ENCODE measurements around the gene CACNA2D4.

CACNA2D4 gene

DNA sequence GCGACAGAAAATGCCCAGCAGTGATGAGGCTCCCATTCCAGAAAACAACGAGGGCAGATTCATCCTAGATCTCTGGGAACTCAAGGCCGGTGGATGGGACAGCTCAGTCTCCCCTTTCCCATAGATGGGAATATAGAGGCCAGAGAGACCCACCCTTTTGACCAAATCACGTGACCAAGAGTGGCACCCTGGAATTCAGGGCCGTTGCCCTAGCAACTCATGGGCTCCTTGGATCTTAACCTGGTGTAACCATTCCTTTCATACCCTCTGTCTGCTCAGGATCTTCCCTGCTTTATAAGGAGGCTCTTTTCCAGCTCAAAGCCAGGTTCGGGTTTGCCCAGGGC is 106.5 kb downstream of the CACNA2D4 start:
- DNase-seq = no peak

DNA sequence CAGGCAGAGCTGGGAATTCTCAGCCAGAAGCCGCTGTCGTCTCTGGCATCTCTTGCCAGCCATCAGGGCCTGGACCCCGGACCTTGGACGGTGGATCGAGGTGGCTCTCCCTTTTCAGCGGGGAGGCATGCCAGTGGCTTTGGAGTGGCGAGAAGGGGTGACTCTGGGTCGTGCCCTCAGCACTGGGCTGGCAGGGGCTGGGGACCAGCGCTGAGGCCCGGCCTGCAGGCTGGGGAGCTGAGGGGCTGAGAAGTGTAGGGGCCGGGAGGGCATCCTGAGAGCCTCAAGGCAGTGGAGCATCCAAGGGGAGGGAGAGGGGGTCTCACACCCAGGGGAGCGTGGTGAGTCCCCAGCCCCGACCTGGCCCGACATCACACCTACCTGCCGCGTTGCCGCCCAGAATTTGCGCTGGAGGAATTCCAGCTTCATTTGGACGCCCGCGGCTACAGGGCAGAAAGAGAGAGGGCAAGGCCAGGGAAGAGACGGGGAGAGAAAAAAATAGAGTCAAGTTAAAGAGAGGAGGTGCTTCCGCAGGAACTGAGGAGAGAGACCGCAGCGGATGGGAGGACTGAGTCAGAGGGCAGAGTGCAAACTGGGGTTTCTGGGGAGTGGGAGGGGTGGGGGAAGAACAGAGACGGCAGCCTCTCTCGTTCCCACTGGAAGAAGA is 107.0 kb downstream of the CACNA2D4 start:
- no peak for DNase-seq

DNA sequence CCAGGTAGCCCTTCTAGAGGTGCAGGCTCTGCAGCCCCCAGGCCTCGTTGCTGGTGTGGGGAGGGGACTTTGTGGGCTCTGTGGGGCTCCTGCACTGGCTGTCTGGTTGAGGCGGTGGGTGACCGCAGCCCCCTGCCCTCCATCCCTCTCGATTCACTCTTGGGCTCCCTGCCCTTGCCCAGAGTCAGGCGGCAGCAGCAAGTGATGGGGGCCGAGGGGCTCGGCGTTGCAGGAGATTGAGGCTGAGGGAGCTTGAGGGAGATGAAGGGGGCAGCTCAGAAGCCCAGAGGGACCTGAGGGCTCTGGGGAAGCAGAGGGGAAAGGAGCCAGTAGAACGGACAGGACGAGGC is 107.5 kb downstream of the CACNA2D4 start:
- no peak for DNase-seq

DNA sequence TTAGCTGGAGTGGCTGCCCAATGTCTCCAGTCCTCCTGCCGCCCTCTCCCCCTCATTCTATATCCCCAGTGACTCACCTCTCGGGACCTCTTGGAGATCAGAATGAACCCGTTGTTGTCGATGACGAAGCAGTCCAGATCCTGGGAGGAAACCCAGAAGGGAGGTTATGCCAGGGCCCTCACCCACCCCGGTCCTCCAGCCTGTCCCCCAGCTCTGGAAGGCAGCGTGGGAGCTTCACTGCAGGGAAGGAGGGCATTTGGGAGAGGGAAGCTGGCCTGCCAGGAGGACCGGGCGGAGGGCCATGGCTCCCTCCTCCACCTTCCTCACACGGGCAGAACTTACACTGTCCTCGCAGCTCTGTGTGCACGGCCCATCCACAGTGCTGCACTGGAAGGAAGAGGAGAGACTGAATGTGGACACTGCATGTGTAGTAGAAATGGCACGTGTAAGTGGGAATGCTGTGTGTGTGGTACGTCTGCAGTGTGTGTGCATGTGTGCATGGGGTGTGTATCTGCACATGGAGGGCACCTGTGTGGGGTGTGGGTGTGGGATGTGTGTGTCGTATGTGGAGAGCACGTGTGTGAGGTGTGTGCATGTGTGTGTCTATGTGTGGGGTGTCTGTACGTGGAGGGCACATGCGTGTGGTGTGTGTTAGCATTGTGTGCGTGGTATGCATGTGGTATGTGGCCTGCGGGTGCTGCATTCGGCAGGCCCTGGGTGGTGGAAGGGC is 108.1 kb downstream of the CACNA2D4 start:
- no peak for DNase-seq

DNA sequence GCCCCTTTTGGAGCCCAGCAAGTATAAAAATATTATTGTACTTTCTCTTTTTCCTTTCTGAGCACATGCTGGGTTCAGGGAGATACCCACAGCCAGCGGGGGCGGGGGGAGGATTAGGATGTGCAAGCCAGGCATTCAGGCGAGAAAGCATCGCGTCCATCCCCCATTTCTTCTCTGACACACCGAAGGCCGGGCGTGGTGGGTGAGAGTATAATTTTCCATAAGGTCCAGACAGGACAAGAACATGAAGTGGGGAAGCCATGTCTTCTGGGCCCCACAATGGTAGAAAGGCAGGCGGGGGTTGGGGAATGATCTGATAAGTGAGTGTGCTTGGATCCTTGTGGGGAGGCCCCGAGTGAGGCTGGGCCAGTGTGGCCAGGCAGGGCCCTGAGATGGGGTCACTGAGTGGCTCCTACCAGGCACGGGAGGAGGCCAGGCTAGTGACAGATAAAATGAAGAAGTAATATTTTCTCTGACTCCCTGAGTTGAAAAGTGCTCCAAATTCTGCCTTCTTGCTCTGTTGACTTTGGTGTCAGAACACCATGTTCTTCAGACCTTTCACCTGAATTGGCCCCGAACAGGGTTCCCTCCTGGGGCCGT is 108.8 kb downstream of the CACNA2D4 start:
- DNase-seq = no peak

DNA sequence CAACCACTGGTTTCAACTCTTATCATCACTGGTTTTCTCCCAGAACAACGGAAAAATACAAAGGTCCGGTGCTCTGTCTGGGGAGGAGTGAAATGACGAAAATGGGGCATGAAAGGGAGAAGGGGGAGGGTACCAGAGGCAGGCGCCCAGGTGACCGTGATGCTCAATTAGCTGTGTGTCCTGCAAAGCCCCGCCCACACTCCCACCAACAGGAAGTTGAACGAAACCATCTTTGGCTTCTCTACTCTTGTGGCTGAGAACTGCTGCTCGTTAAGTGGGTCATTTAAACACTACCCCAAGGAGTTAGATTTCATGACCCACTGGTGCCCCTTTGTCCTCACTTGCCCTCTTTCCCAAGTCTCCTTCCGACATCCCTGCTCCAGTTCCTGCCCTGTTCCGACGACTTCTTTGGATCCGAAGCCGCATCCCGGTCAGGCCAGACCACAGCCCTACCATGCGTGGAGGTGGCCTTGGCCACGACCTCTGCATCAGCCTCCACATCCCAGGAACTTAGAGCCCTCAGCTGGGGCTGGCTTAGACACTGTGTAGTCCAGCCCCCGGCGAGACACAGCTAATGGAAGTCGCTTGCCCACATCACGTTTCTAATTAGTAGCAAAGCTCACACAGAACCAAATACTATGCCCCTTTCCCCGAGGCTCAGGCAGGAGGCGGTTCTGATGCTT is 109.5 kb downstream of the CACNA2D4 start:
- DNase-seq = no peak

DNA sequence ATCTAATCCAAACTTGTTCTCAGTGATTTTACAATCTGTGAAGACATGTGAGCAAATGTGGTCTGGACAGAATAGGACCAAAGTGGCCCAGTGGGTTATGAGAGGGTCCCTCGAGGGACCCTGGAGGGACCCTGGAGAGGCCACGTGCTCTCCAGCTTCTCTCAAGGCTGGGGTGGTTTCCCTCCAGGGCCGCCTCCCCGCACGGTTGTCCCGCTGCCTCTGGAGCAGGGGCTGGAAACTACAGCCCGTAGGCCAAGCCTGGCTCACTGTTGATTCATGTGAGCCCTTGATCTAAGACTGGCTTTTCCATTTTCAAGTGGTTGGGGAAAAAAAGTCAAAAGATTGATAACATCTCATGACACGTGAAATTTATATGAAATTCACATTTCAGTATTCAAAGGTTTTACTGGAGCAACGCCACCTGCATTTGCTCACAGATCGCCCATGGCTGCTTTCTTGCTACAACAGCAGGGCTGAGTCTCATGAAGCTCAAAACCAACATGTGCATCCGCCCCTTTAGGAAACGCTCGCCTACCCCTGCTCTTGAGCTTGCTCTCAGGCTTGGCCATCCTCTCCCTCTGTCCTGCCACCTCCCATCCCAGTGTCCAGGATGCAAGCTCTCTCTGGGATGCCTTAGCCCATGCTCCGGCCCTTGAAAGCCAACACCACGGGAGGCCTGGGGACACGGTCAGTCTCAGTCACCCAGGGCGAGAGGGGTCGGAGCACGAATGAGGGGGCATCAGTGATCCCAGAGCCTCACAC is 110.2 kb downstream of the CACNA2D4 start:
- DNase-seq = no peak

DNA sequence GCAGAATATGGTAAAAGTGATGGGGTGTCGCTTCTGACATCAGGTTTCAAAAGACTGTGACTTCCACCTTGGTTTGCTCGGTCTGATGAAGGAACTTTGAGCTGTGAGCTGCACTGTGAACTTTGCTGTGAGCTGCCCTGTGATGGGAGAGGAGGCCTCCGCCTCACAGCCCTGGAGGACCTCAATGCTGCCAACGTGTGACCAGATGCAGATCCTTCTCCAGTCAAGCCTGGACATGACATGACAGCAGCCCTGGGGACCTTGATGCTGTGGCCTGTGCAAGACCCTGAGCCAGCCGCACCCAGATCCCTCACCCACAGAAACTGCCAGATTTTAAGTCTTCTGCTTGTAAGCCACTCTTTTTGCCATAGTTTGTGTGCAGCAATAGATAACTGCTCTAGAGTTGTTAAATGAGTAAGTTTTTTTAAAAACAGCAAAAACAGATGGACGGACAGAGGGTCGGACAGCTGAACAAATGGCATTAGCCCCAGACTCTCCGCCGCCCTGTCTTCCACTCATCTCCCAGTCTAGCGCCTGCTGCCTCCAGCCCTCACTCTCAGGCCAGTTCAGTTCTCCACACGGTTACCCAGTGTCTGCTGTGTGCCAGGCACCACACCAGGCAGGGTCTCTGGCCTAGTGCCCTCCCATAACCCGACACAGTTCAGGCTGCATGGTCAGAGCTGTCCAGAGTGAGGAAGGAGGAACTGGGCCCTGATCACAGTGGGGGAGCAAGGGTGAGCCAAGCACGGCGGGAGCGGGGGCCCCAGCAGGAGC is 111.2 kb downstream of the CACNA2D4 start:
- no peak for DNase-seq

DNA sequence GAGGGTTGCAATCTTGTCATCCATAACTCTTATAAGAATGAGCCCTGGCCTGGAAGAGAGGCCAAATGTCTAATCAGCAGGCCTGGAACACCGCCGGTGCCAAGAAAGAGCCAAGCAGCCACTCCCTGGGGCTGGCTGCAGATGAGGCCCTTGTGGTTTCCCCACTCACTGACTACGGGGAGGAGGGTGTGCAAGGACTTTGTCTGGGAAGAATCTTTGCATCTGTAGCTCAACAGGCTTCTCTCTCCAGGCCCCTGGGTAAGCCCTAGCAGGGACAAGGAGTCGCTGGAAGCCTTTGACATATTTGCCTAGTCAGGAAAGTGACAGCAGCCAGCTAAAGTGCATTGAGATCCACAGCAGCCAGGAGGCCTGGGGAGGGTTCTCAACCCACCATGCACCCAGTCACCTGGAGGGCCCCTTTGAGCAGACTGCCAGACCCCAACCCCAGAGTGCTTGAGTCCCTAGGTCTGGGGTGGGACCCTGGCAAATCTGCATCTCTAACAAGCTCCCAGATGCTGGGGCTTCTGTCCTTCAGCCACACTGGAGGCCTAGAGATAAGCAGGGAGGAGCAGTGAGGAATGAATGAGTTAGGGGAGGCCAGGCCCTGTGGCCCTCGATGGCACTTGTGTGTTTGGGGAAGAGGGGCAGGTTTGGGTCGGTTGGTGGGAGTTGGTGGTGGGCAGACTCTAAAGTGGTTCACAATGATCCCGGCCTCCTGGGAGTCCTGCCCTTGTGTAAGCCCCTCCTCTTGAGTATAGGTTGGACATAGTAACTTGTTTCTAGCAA is 112.0 kb downstream of the CACNA2D4 start:
- DNase-seq = no peak

DNA sequence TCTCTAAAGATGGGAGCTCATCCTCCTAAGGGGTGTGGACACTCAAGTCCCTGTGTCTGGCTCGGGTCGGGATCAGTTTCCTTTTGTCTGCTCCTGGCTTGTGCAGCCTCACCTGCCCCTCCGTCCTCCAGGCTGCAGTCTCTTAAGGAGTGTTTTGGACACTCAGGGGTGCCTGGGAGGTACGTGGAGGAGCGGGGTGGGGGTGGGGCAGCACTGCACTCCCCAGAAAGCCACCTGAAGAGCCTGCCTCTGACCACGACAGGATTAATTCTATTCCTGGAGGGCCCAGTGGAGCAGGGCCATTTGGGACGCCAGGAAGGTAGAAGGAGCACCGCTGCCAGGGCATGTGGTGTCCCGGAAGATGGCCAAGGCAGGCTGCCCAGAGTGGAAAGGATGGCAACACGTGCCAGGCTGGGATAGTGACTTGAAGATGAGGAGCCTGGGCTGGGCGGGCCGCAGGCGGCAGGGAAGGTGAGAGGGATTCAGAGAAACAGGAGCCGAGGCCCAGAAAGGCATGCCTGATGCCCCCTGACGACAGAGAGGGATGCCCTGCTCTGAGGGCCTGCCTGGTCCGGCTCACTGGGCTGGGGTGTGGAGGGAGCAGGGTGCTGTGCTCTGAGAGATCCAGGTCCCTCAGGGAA is 112.9 kb downstream of the CACNA2D4 start:
- no peak for DNase-seq

DNA sequence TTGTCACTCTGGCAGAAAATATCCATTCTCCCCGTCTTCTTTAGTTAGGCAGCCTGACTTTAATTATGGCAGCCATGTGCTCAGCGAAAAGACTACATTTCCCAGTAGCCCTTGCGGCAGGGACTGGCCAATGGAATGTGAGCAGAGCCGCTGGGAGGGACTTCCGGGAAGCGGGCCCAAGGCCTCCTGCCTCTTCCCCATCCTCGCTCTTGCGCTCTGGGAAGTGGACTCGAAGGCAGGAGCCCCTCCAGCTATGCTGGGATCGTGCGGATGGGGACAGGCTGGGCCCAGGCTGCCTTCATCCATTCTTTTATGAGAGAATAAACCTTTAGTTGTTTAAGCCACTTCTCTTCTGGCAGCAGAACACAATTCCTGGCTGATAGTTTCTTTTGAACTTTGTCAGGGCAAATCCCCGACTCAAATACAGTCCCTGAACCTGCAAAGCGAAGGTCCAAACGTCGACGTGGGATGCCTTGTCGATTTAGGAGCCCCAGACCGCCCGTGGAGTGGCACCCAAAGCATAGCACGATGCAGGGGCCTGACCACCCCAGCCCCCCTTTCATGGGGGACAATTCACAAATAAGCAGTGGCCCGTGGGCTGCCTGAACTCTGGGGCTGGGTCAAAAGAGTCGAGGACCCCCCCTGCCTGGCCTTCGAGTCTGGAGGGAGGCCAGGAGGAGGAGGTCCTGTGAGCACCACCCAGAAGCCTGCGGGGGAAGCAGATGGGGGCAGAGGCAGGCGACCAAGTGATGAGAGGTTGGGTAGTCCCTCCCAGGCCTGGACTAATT is 113.7 kb downstream of the CACNA2D4 start:
- peak; percentile 81 for DNase-seq

DNA sequence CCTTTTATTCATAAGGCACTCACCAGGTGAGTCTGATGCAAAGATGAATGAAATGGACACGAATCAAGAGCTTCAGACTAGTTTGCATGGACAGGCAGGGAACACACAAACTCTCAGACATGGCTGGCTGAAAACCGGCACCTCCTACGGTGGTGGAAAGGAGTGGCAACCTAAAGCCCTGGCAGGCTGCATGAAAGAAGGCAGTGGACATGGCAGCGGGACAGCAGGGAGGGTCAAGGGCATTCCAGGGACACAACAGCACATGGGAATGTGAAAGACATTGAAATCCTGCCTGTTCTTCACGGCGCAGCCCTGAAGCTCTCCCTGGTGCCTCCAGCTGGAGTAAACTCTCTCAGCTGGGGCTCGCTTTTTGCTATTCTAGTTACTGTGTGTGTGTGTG is 114.7 kb downstream of the CACNA2D4 start:
- DNase-seq = no peak

DNA sequence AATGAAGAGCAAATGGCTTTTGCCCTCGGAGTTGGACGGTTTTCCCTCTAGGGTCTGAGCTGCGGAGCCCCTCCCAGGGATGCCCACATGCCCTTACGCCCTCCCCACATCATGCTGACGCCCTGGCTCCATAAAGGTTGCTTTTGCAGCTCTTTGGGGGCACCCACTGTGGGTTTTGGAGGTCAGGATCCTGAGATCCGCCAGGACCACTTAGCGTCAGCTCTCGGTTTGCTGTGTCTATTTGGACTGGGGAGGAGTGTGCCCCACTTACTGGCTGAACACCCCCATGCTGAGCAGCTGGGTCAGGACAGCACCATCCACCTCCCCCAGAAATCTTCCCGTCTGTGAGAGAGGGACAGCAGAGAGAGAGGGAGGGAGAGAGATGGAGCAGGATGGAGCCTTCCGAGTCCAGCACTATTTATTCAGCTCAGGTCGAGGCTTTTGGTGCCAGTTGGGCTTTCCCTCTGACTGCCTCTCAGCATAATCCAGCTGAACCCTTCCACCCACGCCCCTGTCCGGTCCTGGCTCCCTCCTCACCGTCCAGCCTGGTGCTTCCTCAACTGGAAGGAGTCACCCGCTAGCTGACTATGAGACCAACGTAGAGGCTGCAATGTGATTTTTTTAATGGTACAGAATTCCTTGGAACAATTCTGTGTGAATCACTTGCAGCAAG is 117.0 kb downstream of the CACNA2D4 start:
- DNase-seq = no peak

DNA sequence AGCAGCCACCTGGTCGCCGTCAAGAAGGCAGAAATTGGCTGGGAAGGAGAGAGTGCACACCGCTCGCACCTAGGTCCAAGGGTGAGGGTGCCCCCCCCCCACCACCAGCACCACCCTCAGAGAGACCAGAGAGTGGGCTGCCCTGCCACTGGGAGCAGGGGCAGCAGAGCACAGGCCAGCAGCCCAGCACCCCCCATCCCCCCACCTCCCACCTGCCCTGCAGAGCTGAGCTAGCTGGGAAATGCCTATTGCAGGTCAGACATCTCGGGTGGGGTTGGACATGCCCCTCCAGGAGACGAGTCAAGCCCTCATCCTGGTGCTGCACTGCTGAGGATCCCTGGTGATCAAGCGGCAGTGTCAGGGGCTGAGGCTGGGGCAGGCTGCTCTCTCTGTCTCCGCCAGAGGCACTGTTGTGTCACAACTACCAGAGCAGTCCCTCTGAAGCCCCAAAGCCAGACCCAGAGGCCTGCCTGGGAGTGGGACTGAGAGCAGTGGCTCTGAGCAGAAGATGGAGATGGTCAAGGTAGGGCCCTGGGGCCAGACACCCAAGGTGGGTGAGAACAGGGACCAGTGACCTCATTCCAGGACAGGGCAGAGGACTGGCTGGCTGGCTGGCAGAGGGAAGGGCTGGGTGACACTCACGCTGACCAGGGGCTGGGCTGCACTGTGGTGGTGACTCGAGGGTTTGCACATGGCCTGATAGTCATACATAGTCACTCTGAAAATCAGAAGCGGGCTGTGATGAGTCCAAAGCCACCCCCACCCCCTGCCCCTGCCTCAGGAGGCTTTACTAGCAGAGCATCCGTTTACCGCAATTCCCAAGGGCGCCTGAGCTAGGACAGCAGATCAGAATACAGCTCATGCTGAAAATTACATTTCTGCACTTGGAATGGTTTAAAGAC is 117.8 kb downstream of the CACNA2D4 start:
- no peak for DNase-seq

DNA sequence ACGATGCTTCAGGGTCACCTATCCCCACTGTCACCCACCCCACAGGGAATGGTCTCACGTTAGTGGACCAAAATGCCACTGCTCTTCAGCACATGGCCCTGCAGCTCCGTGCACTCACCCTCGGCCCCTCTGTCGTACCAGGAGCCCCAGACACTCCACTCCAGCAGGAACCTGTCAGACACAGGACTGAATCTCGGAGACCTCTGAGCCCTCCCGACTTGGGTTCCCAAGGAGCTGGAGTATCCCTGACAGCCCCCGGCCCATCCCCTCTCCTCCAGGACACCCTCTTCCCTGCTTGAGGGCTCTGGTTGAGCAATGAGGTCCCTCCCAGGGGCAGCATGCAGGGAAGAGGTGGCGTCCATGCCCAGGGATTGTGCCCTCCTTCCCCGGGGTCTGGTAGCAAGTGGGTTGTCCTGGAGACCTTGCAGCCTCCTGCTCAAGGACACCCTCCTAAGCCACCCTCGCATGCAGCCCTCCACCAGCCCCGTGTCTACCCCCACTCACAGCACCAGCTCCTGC is 118.5 kb downstream of the CACNA2D4 start:
- DNase-seq = no peak

DNA sequence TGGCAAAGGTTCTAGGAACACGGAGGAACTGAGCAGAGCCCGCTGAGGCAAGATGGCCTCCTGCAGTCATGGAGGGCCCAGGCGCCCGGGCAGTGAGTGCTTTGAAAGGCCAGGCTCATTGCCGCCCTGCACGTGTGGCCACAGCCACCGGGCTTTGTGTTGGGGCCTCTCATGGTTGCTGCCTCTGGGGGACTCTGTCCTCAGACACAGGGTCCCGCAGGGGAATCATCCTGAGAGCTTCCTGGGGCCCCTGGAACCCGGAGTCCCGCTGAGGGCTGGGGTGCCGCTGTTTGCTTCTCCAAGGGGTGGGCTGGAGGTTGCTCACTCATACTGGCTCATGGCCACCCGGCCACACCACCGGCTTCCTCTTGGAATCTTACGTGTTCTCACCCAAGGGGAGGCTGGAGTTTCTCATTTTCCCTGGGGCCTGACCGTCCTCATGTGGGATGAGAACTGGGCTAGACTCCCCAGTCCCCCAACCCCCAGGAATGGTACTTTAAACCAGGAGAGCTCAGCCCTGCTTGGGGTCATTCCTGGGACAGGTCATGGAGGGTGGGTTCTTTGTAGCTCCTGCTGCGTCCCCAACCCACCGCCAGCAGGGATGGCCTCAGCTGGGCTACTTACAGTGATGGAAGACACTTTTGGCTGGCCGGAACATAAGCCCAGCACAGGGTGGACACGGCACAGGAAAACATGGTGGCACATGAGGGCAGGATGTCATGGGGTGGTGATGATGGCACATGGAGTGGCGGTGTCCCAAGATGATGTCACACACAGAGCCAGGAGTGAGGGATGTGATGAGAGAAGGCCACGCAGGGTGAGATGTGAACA is 119.2 kb downstream of the CACNA2D4 start:
- no peak for DNase-seq

DNA sequence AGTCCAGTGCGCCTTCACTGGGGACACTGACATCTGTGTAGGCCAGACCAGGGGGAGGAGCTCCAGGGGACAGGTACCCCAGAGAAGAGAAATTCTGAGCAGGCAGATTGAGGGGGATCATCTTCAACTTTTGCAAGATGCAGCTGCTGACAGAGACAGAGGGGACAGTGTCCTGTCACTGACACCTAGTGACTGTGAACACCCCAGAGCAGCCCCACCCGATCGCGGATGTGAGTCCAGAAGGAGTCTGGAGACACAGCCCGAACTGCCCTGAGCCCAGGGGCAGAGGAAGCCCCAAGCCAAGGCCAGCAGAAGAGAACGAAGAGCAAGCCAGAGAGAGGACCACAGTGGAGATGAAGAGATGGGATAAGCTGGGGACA is 119.8 kb downstream of the CACNA2D4 start:
- DNase-seq = no peak

Data from NCI-H1436 (cell line).